Astrocyte (in vitro differentiated cells and primary cell): ENCODE data around the gene STARD3NL.

ENCODE experiments used
- EZH2 ChIP-seq: IDR thresholded peaks from 2 replicates; pipeline ENCODE4 v1.6.1; 2012; ENCODE audit warnings: mild to moderate bottlenecking, low read length, inconsistent platforms; ENCODE audit not compliant: insufficient read depth
- TF ChIP-seq, protein P1 (sequence below): IDR thresholded peaks from 2 replicates; pipeline ENCODE4 v1.5.1; 2011; ENCODE audit warnings: low read depth, mild to moderate bottlenecking, inconsistent platforms, low read length, moderate library complexity; ENCODE audit not compliant: insufficient read depth

DNA sequence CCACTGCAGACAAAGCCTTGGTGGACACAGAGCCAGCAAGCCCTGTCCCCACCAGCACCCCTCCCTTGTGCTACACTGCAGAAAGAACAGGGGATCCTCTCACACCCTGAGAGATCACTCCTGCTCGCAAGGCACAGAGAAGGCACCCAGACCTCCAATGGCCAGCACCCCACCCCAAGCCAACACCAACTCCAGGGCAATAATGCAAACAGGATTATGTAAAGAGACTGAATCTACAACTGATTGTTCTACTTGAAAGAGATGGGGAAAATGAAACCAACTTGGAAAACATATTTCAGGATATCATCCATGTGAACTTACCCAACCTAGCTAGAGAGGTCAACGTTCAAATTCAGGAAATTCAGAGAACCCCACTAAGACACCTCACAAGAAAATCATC is 26.5 kb upstream of the STARD3NL start:
- TF ChIP-seq, protein P1, sequence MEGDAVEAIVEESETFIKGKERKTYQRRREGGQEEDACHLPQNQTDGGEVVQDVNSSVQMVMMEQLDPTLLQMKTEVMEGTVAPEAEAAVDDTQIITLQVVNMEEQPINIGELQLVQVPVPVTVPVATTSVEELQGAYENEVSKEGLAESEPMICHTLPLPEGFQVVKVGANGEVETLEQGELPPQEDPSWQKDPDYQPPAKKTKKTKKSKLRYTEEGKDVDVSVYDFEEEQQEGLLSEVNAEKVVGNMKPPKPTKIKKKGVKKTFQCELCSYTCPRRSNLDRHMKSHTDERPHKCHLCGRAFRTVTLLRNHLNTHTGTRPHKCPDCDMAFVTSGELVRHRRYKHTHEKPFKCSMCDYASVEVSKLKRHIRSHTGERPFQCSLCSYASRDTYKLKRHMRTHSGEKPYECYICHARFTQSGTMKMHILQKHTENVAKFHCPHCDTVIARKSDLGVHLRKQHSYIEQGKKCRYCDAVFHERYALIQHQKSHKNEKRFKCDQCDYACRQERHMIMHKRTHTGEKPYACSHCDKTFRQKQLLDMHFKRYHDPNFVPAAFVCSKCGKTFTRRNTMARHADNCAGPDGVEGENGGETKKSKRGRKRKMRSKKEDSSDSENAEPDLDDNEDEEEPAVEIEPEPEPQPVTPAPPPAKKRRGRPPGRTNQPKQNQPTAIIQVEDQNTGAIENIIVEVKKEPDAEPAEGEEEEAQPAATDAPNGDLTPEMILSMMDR = no peak
- no peak for TF ChIP-seq EZH2
